HepG2 (cell line): ENCODE measurements around the gene OR2F2. TPM values are rescaled to one million over a fixed set of nuclear protein-coding genes. Genes with fewer than 3 reads are reported as not detected.

Experiments used
- AGO1 ChIP-seq: fragments of 200-400 bp; formaldehyde crosslinking; IDR thresholded peaks from 2 replicates; pipeline ENCODE4 v1.6.1; 2017; ENCODE audit warnings: mild to moderate bottlenecking, low read depth, low read length, moderate library complexity; ENCODE audit not compliant: poor library complexity, severe bottlenecking
- CEBPZ ChIP-seq: IDR thresholded peaks from 2 replicates; pipeline ENCODE4 v1.6.1; 2012; ENCODE audit warnings: low read length, improper control_type of control experiment
- HIVEP1 ChIP-seq: sonication (generic); formaldehyde crosslinking; IDR thresholded peaks from 2 replicates; pipeline ENCODE4 v1.4.0; 2020; ENCODE audit warnings: mild to moderate bottlenecking, missing genetic modification reagents
- HMGXB4 ChIP-seq, 2 experiments: sonication (generic) in 1 of 2; formaldehyde crosslinking in 1 of 2; IDR thresholded peaks; 2 replicates each; pipeline versions ENCODE4 v1.4.0 to v1.6.1; 2018 to 2020; ENCODE audit warnings: missing genetic modification reagents in 2 of 2, borderline replicate concordance in 1 of 2, low read depth in 1 of 2, mild to moderate bottlenecking in 1 of 2, missing biosample characterization in 1 of 2
- PLRG1 ChIP-seq: fragments of 450-650 bp; conservative IDR thresholded peaks from 2 replicates; pipeline ENCODE4 v1.6.1; 2016
- SUZ12 ChIP-seq: fragments of 150-350 bp; IDR thresholded peaks from 2 replicates; pipeline ENCODE4 v1.6.1; 2014; ENCODE audit warnings: low read depth, low read length
- U2AF1 ChIP-seq: fragments of 200-400 bp; formaldehyde crosslinking; optimal IDR thresholded peaks from 2 replicates; pipeline ENCODE3; 2017; ENCODE audit warnings: mild to moderate bottlenecking, low read depth, low read length
- ZBTB26 ChIP-seq: IDR thresholded peaks from 2 replicates; pipeline ENCODE4 v1.6.1; 2016; ENCODE audit warnings: missing compliant biosample characterization, missing genetic modification reagents, borderline replicate concordance
- ZNF234 ChIP-seq: sonication (generic); formaldehyde crosslinking; conservative IDR thresholded peaks from 2 replicates; pipeline ENCODE4 v1.5.1; 2020; ENCODE audit warnings: mild to moderate bottlenecking, missing genetic modification reagents
- polyA plus RNA-seq, 8 experiments: library from polyadenylated mRNA; depleted of rRNA in 3 of 8; stranded (reverse) in 7 of 8; unstranded in 1 of 8; fragments of >200 nt; fragmentation: Illumina TruSeq in 4 of 8; extraction: Trizol in 4 of 8; gene quantifications; 2 replicates each; pipeline versions ENCODE4 v1.2.1 to v1.2.3, GENCODE V29; 2011 to 2016; ENCODE audit warnings: low read depth in 4 of 8, missing spikeins in 1 of 8, mixed read lengths in 1 of 8; ENCODE audit not compliant: insufficient read depth in 1 of 8
- total RNA-seq, 5 experiments: library from RNA; depleted of rRNA; stranded (reverse); fragments of >200 nt; fragmentation: Illumina TruSeq; extraction: Trizol; gene quantifications; 2 replicates each; pipeline ENCODE4 v1.2.3, GENCODE V29; 2016; ENCODE audit warnings: low read depth in 1 of 5
- TF ChIP-seq, protein P1 (sequence below): sonication (generic); formaldehyde crosslinking; conservative IDR thresholded peaks from 2 replicates; pipeline ENCODE4 v1.8.0; 2022; ENCODE audit warnings: missing genetic modification reagents
- TF ChIP-seq, protein P2 (sequence below): sonication (generic); formaldehyde crosslinking; IDR thresholded peaks from 2 replicates; pipeline ENCODE4 v1.5.0; 2020; ENCODE audit warnings: mild to moderate bottlenecking, missing genetic modification reagents, borderline replicate concordance

Gene OR2F2
- total and polyA plus RNA-seq, 2 of the 13 experiments (the other 11 are each of a cell fraction or from before 2014, with no cell fraction given): 0.13 TPM; not detected in 1

DNA sequence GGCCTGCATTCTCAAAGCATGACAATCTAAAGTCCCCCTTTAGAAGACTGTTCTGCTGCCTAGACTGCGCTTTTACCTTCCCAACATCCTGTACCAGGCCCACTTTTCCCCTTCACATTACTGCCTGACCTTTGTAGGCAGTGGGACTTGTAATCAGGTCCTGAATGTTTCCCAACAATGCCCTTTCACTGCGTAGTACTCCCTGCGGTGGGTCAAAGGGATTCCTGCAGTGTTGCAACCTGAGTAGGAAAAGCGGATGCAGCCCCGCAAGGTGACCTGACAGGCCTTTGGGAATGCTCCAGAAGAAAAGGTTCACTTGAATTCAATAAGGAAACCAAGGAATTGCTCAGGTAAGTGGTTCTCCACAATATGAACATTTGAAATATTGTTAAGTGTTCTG is 28.1 kb upstream of the OR2F2 start (continued):
- TF ChIP-seq ZBTB26 (CRISPR knock-in tag): peak; percentile 62; the same call in 1 of the 2 replicates
- no peak for TF ChIP-seq PLRG1
- 0 out of 2 replicates have a peak, but pooled peaks have one; percentile 50 for TF ChIP-seq HIVEP1 (CRISPR knock-in tag)
- TF ChIP-seq AGO1: no peak
- TF ChIP-seq SUZ12: no peak
- peak; percentile 47 to 59; a peak in 2 of 4 replicates for TF ChIP-seq HMGXB4 (CRISPR knock-in tag; IDR thresholded peaks at IDR 0.05; ENCODE audit: borderline replicate concordance in 1 of 2, low read depth in 1 of 2)
- TF ChIP-seq, protein P1, sequence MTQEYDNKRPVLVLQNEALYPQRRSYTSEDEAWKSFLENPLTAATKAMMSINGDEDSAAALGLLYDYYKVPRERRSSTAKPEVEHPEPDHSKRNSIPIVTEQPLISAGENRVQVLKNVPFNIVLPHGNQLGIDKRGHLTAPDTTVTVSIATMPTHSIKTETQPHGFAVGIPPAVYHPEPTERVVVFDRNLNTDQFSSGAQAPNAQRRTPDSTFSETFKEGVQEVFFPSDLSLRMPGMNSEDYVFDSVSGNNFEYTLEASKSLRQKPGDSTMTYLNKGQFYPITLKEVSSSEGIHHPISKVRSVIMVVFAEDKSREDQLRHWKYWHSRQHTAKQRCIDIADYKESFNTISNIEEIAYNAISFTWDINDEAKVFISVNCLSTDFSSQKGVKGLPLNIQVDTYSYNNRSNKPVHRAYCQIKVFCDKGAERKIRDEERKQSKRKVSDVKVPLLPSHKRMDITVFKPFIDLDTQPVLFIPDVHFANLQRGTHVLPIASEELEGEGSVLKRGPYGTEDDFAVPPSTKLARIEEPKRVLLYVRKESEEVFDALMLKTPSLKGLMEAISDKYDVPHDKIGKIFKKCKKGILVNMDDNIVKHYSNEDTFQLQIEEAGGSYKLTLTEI (CRISPR knock-in tag): no peak
- TF ChIP-seq, protein P2, sequence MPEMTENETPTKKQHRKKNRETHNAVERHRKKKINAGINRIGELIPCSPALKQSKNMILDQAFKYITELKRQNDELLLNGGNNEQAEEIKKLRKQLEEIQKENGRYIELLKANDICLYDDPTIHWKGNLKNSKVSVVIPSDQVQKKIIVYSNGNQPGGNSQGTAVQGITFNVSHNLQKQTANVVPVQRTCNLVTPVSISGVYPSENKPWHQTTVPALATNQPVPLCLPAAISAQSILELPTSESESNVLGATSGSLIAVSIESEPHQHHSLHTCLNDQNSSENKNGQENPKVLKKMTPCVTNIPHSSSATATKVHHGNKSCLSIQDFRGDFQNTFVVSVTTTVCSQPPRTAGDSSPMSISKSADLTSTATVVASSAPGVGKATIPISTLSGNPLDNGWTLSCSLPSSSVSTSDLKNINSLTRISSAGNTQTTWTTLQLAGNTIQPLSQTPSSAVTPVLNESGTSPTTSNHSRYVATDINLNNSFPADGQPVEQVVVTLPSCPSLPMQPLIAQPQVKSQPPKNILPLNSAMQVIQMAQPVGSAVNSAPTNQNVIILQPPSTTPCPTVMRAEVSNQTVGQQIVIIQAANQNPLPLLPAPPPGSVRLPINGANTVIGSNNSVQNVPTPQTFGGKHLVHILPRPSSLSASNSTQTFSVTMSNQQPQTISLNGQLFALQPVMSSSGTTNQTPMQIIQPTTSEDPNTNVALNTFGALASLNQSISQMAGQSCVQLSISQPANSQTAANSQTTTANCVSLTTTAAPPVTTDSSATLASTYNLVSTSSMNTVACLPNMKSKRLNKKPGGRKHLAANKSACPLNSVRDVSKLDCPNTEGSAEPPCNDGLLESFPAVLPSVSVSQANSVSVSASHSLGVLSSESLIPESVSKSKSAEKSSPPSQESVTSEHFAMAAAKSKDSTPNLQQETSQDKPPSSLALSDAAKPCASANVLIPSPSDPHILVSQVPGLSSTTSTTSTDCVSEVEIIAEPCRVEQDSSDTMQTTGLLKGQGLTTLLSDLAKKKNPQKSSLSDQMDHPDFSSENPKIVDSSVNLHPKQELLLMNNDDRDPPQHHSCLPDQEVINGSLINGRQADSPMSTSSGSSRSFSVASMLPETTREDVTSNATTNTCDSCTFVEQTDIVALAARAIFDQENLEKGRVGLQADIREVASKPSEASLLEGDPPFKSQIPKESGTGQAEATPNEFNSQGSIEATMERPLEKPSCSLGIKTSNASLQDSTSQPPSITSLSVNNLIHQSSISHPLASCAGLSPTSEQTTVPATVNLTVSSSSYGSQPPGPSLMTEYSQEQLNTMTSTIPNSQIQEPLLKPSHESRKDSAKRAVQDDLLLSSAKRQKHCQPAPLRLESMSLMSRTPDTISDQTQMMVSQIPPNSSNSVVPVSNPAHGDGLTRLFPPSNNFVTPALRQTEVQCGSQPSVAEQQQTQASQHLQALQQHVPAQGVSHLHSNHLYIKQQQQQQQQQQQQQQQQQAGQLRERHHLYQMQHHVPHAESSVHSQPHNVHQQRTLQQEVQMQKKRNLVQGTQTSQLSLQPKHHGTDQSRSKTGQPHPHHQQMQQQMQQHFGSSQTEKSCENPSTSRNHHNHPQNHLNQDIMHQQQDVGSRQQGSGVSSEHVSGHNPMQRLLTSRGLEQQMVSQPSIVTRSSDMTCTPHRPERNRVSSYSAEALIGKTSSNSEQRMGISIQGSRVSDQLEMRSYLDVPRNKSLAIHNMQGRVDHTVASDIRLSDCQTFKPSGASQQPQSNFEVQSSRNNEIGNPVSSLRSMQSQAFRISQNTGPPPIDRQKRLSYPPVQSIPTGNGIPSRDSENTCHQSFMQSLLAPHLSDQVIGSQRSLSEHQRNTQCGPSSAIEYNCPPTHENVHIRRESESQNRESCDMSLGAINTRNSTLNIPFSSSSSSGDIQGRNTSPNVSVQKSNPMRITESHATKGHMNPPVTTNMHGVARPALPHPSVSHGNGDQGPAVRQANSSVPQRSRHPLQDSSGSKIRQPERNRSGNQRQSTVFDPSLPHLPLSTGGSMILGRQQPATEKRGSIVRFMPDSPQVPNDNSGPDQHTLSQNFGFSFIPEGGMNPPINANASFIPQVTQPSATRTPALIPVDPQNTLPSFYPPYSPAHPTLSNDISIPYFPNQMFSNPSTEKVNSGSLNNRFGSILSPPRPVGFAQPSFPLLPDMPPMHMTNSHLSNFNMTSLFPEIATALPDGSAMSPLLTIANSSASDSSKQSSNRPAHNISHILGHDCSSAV (CRISPR knock-in tag): no peak
- TF ChIP-seq U2AF1: no peak
- no peak for TF ChIP-seq ZNF234 (CRISPR knock-in tag)
- no peak for TF ChIP-seq CEBPZ
